A673 (cell line): ENCODE data around the gene ZSWIM6. TPM values are rescaled to one million over a fixed set of nuclear protein-coding genes. Genes with fewer than 3 reads are reported as not detected.

Experiments used
- BruUV-seq: library from RNA; stranded (reverse); fragments of 400-500 nt; replicated peaks from 2 replicates; lab custom pipeline; 2021; lab: Mats Ljungman, UMichigan
- CTCF ChIA-PET: fragments of 300-600 bp; sonication (Branson Sonifier 250); formaldehyde crosslinking; loops from one replicate; lab custom pipeline; 2022; ENCODE audit warnings: antibody characterized with exemption; lab: Charles Lee
- POLR2A ChIA-PET: fragments of 300-600 bp; sonication (Branson Sonifier 250); formaldehyde crosslinking; loops from one replicate; lab custom pipeline; 2022; ENCODE audit warnings: antibody characterized with exemption; ENCODE audit not compliant: low non-redundant PET; lab: Charles Lee
- DNase-seq: peaks from one replicate; pipeline ENCODE4 v3.0.0-alpha.2; 2015; ENCODE audit warnings: low spot score
- H3K27ac ChIP-seq: fragments of 200-600 bp; sonication (generic); 2 replicates; pipeline ENCODE4 v1.5.1; 2016; ENCODE audit warnings: mixed run types, low read depth, mild to moderate bottlenecking, mixed read lengths, antibody characterized with exemption, low read length; ENCODE audit not compliant: poor library complexity, severe bottlenecking
- H3K27me3 ChIP-seq: fragments of 200-600 bp; sonication (generic); replicated peaks from 2 replicates; pipeline ENCODE4 v1.6.1; 2017; ENCODE audit warnings: mixed run types, low read depth, mild to moderate bottlenecking, mixed read lengths, antibody characterized with exemption, low read length; ENCODE audit not compliant: insufficient read depth, poor library complexity
- H3K36me3 ChIP-seq: fragments of 200-600 bp; sonication (generic); 2 replicates; pipeline ENCODE4 v1.6.1; 2016; ENCODE audit warnings: mixed run types, mild to moderate bottlenecking, mixed read lengths, antibody characterized with exemption, low read length; ENCODE audit not compliant: insufficient read depth, poor library complexity, severe bottlenecking
- H3K4me1 ChIP-seq: fragments of 200-600 bp; sonication (generic); 2 replicates; pipeline ENCODE4 v1.6.1; 2017; ENCODE audit warnings: mixed run types, mild to moderate bottlenecking, mixed read lengths, antibody characterized with exemption, low read length; ENCODE audit not compliant: insufficient read depth, poor library complexity, severe bottlenecking
- H3K4me3 ChIP-seq: fragments of 200-600 bp; sonication (generic); 2 replicates; pipeline ENCODE4 v1.5.1; 2016; ENCODE audit warnings: low read depth, mixed run types, mild to moderate bottlenecking, mixed read lengths, low read length; ENCODE audit not compliant: poor library complexity, severe bottlenecking
- H3K9me3 ChIP-seq: fragments of 200-600 bp; sonication (generic); 2 replicates; pipeline ENCODE4 v1.6.1; 2016; ENCODE audit warnings: mixed run types, low read depth, mild to moderate bottlenecking, mixed read lengths, antibody characterized with exemption, low read length; ENCODE audit not compliant: poor library complexity, severe bottlenecking
- CTCF ChIP-seq: fragments of 300-800, 200-600 bp; sonication (generic); conservative IDR thresholded peaks from 2 replicates; pipeline ENCODE4 v1.5.1; 2017; ENCODE audit warnings: low read depth, mild to moderate bottlenecking, antibody characterized with exemption, low read length, moderate library complexity, mixed read lengths
- EZH2 ChIP-seq: fragments of 200-600 bp; sonication (generic); IDR thresholded peaks from 2 replicates; pipeline ENCODE4 v1.6.1; 2017; ENCODE audit warnings: borderline replicate concordance, low read depth, mild to moderate bottlenecking, mixed read lengths, antibody characterized with exemption, low read length; ENCODE audit not compliant: poor library complexity, severe bottlenecking
- intact Hi-C: fragments of 100-400 bp; cut with micrococcal nuclease; formaldehyde crosslinking; loops from one replicate; pipeline ENCODE4 v1.10.0; 2022; ENCODE audit not compliant: unreplicated experiment
- total RNA-seq: library from RNA; stranded (reverse); gene quantifications from 2 replicates; pipeline ENCODE4 v1.2.3, GENCODE V29; 2021

The ZSWIM6 gene
- total RNA-seq, 1 experiment from 2014 or later, result 47.3 TPM

- no peak overlapping the region for H3K4me3 ChIP-seq
- no TSS peak for BruUV-seq
- TF ChIP-seq EZH2 (no peak), CTCF (no peak)
- no peaks in the 10 kb centered on the region for H3K36me3 ChIP-seq
- no peak for DNase-seq
- H3K27ac ChIP-seq, result no peak overlapping the region
- CTCF ChIA-PET, result no interaction called here
- no peaks in the 10 kb centered on the region for H3K27me3 ChIP-seq
- intact Hi-C loops, result loop anchor here (5.0 kb wide), 1 partner anchor 61 kb away; no protein-coding TSS in a partner anchor
- H3K9me3 ChIP-seq, result no peaks in the 10 kb centered on the region
- POLR2A ChIA-PET, result no interaction called here
- peaks cover 45% of the 10 kb centered on the region for H3K4me1 ChIP-seq
Measured at GRCh38 chr5:61397937-61398336, 65.9 kb downstream of the ZSWIM6 start.

- DNase-seq, result no peak
- no peaks in the 10 kb centered on the region for H3K9me3 ChIP-seq
- peaks cover 50% of the 10 kb centered on the region for H3K4me1 ChIP-seq
- H3K27me3 ChIP-seq, result no peaks in the 10 kb centered on the region
- no peak for TF ChIP-seq EZH2
- no peak for TF ChIP-seq CTCF
- H3K4me3 ChIP-seq, result no peak overlapping the region
- intact Hi-C loops, result loop anchor here (5.0 kb wide), 1 partner anchor 61 kb away; no protein-coding TSS in a partner anchor
- no peaks in the 10 kb centered on the region for H3K36me3 ChIP-seq
- no peak overlapping the region for H3K27ac ChIP-seq
- BruUV-seq, result no TSS peak
- CTCF ChIA-PET, result no interaction called here
- POLR2A ChIA-PET, result no interaction called here
Measured at GRCh38 chr5:61398440-61398839, 66.4 kb downstream of the ZSWIM6 start.

- intact Hi-C loops, result loop anchor here (5.0 kb wide), 1 partner anchor 62 kb away; no protein-coding TSS in a partner anchor
- no TSS peak for BruUV-seq
- TF ChIP-seq EZH2 (no peak), CTCF (no peak)
- ChIA-PET POLR2A (no interaction called here), CTCF (no interaction called here)
- Histone ChIP-seq H3K27me3 (no peaks in the 10 kb centered on the region), H3K4me1 (peaks cover 54% of the 10 kb centered on the region), H3K27ac (no peak overlapping the region), H3K36me3 (no peaks in the 10 kb centered on the region), H3K4me3 (no peak overlapping the region), H3K9me3 (no peaks in the 10 kb centered on the region)
- no peak for DNase-seq
Measured at GRCh38 chr5:61399679-61400078, 67.6 kb downstream of the ZSWIM6 start.
